ENCODE results near the gene ANO2.

ANO2 gene

GRCh38 chr12:5916785-5917290 lies 28.2 kb downstream of the ANO2 start:
- no peak for DNase-seq

- no peak for DNase-seq
Measured at GRCh38 chr12:5915511-5915910, 29.5 kb downstream of the ANO2 start.

- no peak for DNase-seq
Measured at GRCh38 chr12:5914387-5915149, 30.5 kb downstream of the ANO2 start.

- DNase-seq = no peak
Measured at GRCh38 chr12:5913387-5913786, 31.7 kb downstream of the ANO2 start.

GRCh38 chr12:5912437-5913334 lies 32.4 kb downstream of the ANO2 start:
- no peak for DNase-seq

GRCh38 chr12:5912011-5912410 lies 33.0 kb downstream of the ANO2 start:
- DNase-seq = no peak

GRCh38 chr12:5910790-5911548 lies 34.1 kb downstream of the ANO2 start:
- no peak for DNase-seq

- DNase-seq = no peak
Measured at GRCh38 chr12:5909560-5909959, 35.5 kb downstream of the ANO2 start.

GRCh38 chr12:5908251-5908650 lies 36.8 kb downstream of the ANO2 start:
- no peak for DNase-seq

GRCh38 chr12:5907807-5908206 lies 37.3 kb downstream of the ANO2 start:
- no peak for DNase-seq

GRCh38 chr12:5905757-5906156 lies 39.3 kb downstream of the ANO2 start:
- no peak for DNase-seq

GRCh38 chr12:5904969-5905368 lies 40.1 kb downstream of the ANO2 start:
- no peak for DNase-seq

- no peak for DNase-seq
Measured at GRCh38 chr12:5904441-5904840, 40.6 kb downstream of the ANO2 start.

- DNase-seq = no peak
Measured at GRCh38 chr12:5902736-5903135, 42.3 kb downstream of the ANO2 start.

GRCh38 chr12:5901416-5901815 lies 43.6 kb downstream of the ANO2 start:
- DNase-seq = no peak

GRCh38 chr12:5900533-5901205 lies 44.4 kb downstream of the ANO2 start:
- no peak for DNase-seq

GRCh38 chr12:5900076-5900475 lies 45.0 kb downstream of the ANO2 start:
- DNase-seq = no peak

GRCh38 chr12:5899675-5900074 lies 45.4 kb downstream of the ANO2 start:
- no peak for DNase-seq

- no peak for DNase-seq
Measured at GRCh38 chr12:5898874-5899273, 46.2 kb downstream of the ANO2 start.

GRCh38 chr12:5889381-5890047 lies 55.5 kb downstream of the ANO2 start:
- no peak for DNase-seq

GRCh38 chr12:5888816-5889315 lies 56.2 kb downstream of the ANO2 start:
- no peak for DNase-seq
